Measurements from ENCODE around the gene WARS2.

DNA sequence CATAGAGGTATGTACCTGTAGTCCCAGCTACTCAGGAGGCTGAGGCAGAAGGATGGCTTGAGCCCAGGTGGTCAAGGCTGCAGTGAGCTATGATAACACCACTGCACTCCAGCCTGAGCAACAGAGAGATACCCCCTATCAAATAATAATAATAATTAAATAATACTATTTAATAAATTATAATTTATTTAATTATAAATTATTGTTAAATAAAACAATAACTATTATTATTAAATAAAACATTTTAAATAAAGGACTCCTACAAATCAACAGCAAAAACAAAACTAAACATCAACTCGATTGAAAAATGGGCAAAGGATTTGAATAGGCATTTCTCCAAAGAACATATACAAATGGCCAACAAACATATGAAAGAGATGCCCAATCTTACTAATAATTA, 86.5 kb downstream of the WARS2 start:
- TF ChIP-seq CEBPB (IDR thresholded peaks at IDR 0.05): no peak
- no peak for TF ChIP-seq EP300 (IDR thresholded peaks at IDR 0.05; ENCODE audit: borderline replicate concordance)
- TF ChIP-seq YY1 (IDR thresholded peaks at IDR 0.05; ENCODE audit: low read depth): no peak
- TF ChIP-seq TCF12 (IDR thresholded peaks at IDR 0.05; ENCODE audit: low read depth): no peak
- no peak for TF ChIP-seq RAD21 (IDR thresholded peaks at IDR 0.05; ENCODE audit: low read depth)
- no peak for TF ChIP-seq CREB1 (IDR thresholded peaks at IDR 0.05; ENCODE audit: low read depth)
- TF ChIP-seq EGR1 (IDR thresholded peaks at IDR 0.05): no peak
- TF ChIP-seq, protein P1, sequence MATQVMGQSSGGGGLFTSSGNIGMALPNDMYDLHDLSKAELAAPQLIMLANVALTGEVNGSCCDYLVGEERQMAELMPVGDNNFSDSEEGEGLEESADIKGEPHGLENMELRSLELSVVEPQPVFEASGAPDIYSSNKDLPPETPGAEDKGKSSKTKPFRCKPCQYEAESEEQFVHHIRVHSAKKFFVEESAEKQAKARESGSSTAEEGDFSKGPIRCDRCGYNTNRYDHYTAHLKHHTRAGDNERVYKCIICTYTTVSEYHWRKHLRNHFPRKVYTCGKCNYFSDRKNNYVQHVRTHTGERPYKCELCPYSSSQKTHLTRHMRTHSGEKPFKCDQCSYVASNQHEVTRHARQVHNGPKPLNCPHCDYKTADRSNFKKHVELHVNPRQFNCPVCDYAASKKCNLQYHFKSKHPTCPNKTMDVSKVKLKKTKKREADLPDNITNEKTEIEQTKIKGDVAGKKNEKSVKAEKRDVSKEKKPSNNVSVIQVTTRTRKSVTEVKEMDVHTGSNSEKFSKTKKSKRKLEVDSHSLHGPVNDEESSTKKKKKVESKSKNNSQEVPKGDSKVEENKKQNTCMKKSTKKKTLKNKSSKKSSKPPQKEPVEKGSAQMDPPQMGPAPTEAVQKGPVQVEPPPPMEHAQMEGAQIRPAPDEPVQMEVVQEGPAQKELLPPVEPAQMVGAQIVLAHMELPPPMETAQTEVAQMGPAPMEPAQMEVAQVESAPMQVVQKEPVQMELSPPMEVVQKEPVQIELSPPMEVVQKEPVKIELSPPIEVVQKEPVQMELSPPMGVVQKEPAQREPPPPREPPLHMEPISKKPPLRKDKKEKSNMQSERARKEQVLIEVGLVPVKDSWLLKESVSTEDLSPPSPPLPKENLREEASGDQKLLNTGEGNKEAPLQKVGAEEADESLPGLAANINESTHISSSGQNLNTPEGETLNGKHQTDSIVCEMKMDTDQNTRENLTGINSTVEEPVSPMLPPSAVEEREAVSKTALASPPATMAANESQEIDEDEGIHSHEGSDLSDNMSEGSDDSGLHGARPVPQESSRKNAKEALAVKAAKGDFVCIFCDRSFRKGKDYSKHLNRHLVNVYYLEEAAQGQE (IDR thresholded peaks at IDR 0.05; ENCODE audit: low read depth): no peak
- TF ChIP-seq FOXM1 (IDR thresholded peaks at IDR 0.05; ENCODE audit: borderline replicate concordance, low read depth): no peak
- no peak for TF ChIP-seq NFIC (IDR thresholded peaks at IDR 0.05)
